GM18907 (cell line): ENCODE measurements around the gene DNAJC16.

ENCODE experiments used
- ATAC-seq: cut with Tn5 transposase; IDR thresholded peaks from one replicate; pipeline ENCODE4 v1.9.1; 2021; ENCODE audit warnings: mild to moderate bottlenecking, moderate library complexity; ENCODE audit not compliant: unreplicated experiment

DNAJC16 gene

DNA sequence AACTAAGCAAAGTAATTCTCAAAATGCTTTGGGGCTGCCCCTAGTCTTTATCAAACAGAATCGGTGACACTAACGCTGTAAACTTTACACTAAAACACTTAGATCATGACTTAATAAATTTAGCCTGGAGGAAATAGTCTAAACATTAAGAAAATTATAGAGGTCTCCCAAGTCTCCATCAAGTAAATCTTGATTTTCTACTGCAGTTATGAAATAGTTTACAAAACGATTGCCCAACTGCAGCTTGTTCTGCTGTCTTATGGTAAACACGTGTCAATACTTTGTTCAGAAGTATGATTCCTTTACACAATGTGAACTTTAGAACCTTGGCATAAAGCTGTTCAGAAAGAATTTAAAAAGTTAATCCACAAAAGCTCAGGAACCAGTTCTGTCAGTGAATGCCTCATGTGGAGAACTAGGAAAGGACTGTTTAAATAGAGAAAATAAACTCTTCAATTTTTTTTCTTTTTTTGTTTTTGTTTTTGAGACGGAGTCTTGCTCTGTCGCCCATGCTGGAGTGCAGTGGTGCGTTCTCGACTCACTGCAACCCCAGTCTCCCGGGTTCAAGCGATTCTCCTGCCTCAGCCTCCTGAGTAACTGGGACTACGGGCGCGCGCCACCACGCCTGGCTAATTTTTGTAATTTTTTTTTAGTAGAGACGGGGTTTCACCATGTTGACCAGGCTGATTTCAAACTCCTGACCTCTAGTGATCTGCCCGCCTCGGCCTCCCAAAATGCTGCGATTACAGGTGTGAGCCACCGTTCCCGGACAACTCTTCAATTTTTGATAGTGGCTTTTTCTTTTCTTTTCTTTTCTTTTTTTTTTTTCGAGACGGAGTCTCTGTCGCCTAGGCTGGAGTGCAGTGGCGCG lies 92.2 kb downstream of the DNAJC16 start:
- ATAC-seq: no peak

GRCh38 chr1:15620155-15620545 lies 93.5 kb downstream of the DNAJC16 start:
- ATAC-seq: no peak

- ATAC-seq: no peak
Observed at GRCh38 chr1:15620902-15621682, 94.4 kb downstream of the DNAJC16 start.

GRCh38 chr1:15621975-15622374 lies 95.3 kb downstream of the DNAJC16 start:
- ATAC-seq: no peak

- ATAC-seq: no peak
Observed at GRCh38 chr1:15622712-15623373, 96.2 kb downstream of the DNAJC16 start.

DNA sequence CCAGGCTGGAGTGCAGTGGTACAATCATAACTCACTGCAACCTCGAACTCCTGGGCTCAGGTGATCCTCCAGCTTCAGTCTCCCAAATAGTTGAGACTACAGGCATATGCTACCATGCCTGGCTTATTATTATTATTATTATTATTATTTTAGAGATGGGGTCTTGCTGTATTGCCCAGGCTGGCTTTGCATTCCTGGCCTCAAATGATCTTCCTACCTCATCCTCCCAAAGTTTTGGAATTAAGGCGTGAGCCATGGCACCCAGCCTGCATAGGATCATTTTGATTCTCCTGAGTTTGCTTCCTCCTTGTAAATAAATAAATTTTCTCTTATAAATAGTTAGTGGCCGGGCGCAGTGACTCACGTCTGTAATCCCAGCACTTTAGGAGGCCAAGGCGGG lies 96.8 kb downstream of the DNAJC16 start:
- no peak for ATAC-seq

DNA sequence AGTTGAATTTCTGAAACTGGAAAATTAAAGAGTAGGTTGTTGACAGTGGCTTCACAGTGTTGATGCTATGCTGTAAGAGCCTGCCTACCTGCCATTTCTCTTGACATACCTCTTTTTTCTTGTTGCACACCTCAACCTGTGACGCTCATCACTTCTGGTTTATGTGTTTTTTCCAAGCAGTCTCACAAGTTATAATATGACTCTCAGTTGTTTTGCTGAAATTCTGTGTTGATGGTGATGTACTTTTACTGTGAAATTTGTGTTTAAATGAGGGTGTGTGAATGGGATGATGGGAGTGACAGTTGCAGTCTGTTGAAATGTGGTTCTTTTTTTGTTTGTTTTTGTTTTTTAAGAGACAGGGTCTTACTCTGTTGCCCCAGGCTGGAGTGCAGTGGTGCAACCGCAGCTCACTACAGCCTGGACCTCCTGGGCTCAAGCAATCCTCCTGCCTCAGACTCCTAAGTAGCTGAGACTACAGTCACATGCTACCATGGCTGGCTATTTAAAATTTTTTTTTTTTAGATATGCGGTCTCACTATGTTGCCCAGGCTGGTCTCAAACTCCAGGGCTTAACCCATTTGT lies 97.6 kb downstream of the DNAJC16 start:
- ATAC-seq: no peak

DNA sequence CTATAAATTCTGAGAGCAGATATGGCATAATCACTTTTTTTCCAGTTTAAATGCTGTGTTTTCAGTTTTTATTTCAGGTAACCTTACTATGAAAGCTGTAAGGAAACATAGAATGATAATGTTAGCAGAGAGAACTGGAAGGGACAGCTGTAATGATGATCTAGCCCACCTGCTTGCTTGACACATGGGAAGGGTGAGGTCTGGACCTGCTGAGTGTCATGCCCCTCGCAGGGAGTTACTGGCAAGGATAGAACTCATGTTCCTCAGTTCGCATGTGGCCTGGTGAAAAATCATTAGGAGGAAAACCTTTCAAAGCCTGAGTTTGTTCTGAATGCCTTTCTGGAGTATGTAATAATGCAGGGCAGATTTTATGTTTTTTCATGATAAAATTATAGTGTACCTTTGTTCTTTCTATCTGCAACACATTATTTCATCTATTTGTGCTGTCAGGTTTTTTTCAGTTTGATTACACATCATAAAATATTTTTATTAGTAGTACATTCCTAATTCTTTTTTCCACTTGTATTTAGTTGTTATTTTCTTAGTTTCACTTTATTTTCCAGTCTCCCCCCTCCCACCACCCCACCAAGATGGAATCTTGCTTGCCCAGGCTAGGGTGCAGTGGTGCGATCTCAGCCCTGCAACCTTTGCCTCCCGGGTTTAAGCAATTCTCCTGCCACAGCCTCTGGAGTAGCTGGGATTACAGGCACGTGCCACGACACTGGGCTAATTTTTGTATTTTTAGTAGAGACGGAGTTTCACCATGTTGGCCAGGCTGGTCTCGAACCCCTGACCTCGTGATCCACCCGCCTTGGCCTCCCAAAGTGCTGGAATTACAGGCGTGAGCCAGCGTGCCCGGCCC lies 98.6 kb downstream of the DNAJC16 start:
- no peak for ATAC-seq
